Mesothelial cell of epicardium (in vitro differentiated cells): Measurements from ENCODE around the gene RASL12. TPM values are rescaled to one million over a fixed set of nuclear protein-coding genes. Genes with fewer than 3 reads are reported as not detected.
"Not testable (repeated sequence)": the region's sequence is repeated elsewhere in the genome, so short reads cannot be mapped to it uniquely, and the experiment has no call there.

Experiments
- DNase-seq, 2 experiments: peaks; one replicate each; pipeline ENCODE4 v3.0.0; 2021; ENCODE audit warnings: low spot score in 2 of 2; ENCODE audit not compliant: unreplicated experiment in 2 of 2
- H3K27ac Mint-ChIP-seq: 2 replicates; pipeline ENCODE4 v1.8.0; 2021; ENCODE audit warnings: mixed read lengths
- H3K27me3 Mint-ChIP-seq: 2 replicates; pipeline ENCODE4 v1.8.0; 2021; ENCODE audit warnings: low read depth, mixed read lengths
- H3K36me3 Mint-ChIP-seq: 2 replicates; pipeline ENCODE4 v1.8.0; 2021; ENCODE audit warnings: mixed read lengths
- H3K4me1 Mint-ChIP-seq: 2 replicates; pipeline ENCODE4 v1.8.0; 2021; ENCODE audit warnings: mixed read lengths
- H3K4me3 Mint-ChIP-seq: 2 replicates; pipeline ENCODE4 v1.8.0; 2021; ENCODE audit warnings: mild to moderate bottlenecking, moderate library complexity, mixed read lengths
- H3K9me3 Mint-ChIP-seq: 2 replicates; pipeline ENCODE4 v1.8.0; 2021; ENCODE audit warnings: mixed read lengths
- CTCF ChIP-seq: fragments of 200-600 bp; sonication (generic); IDR thresholded peaks from one replicate; pipeline ENCODE4 v1.5.0; 2021; ENCODE audit warnings: antibody characterized with exemption; ENCODE audit not compliant: unreplicated experiment
- total RNA-seq: library from RNA; stranded (reverse); gene quantifications from 3 replicates; pipeline ENCODE4 v1.2.1, GENCODE V29; 2021

RASL12 gene
- total RNA-seq, 1 donor from 2014 or later: 11.7 TPM

- no peaks in the 10 kb centered on the region for H3K9me3 Mint-ChIP-seq
Observed at GRCh38 chr15:65044724-65045481, 22.9 kb downstream of the RASL12 start, which contains the start of gene SLC51B. Gene SLC51B, plus strand, starts transcription at chr15:65045387. Its CDS starts 4,618 bp downstream, at chr15:65050005.

GRCh38 chr15:65044218-65044617 lies 23.6 kb downstream of the RASL12 start:
- H3K9me3 Mint-ChIP-seq, H3K36me3 Mint-ChIP-seq, H3K27me3 Mint-ChIP-seq, DNase-seq, H3K4me1 Mint-ChIP-seq, H3K4me3 Mint-ChIP-seq, H3K27ac Mint-ChIP-seq: not testable (repeated sequence)

More at GRCh38 chr15:65044724-65045481, 22.9 kb downstream of the RASL12 start, which contains the start of gene SLC51B:
- H3K36me3 Mint-ChIP-seq: no peaks in the 10 kb centered on the region
- no peak within 1 kb of the TSS for H3K4me3 Mint-ChIP-seq
- no peak for DNase-seq
- no peak within 1 kb of the TSS for H3K27ac Mint-ChIP-seq
- H3K27me3 Mint-ChIP-seq: no peaks in the 10 kb centered on the region
- no peak for TF ChIP-seq CTCF
- H3K4me1 Mint-ChIP-seq: peaks cover 13% of the 10 kb centered on the region

GRCh38 chr15:65042776-65043327 lies 24.9 kb downstream of the RASL12 start:
- no peak for DNase-seq
- Mint-ChIP-seq H3K27ac (no peak overlapping the region), H3K4me3 (no peak overlapping the region), H3K9me3 (no peaks in the 10 kb centered on the region), H3K27me3 (no peaks in the 10 kb centered on the region), H3K4me1 (peaks cover 1% of the 10 kb centered on the region), H3K36me3 (no peaks in the 10 kb centered on the region)
- TF ChIP-seq CTCF: no peak

GRCh38 chr15:65041787-65042186 lies 26.0 kb downstream of the RASL12 start:
- DNase-seq: no peak
- Mint-ChIP-seq H3K4me1 (peaks cover 1% of the 10 kb centered on the region), H3K27ac (no peak overlapping the region), H3K9me3 (no peaks in the 10 kb centered on the region), H3K27me3 (no peaks in the 10 kb centered on the region), H3K4me3 (no peak overlapping the region), H3K36me3 (no peaks in the 10 kb centered on the region)
- TF ChIP-seq CTCF: no peak

GRCh38 chr15:65040461-65040860 lies 27.3 kb downstream of the RASL12 start:
- no peaks in the 10 kb centered on the region for H3K9me3 Mint-ChIP-seq
- H3K27ac Mint-ChIP-seq: no peak overlapping the region
- H3K4me3 Mint-ChIP-seq: no peak overlapping the region

More at GRCh38 chr15:65040461-65040860, 27.3 kb downstream of the RASL12 start:
- Mint-ChIP-seq H3K27me3 (no peaks in the 10 kb centered on the region), H3K36me3 (no peaks in the 10 kb centered on the region), H3K4me1 (peaks cover 1% of the 10 kb centered on the region)
- TF ChIP-seq CTCF: no peak
- DNase-seq: no peak
